Gastroesophageal sphincter (tissue), 4 donors: Measurements from ENCODE around the gene ALOX12B. TPM values are rescaled to one million over a fixed set of nuclear protein-coding genes. Genes with fewer than 3 reads are reported as not detected.
A peak's percentile ranks its signal among the peaks of the same experiment; 100 is the strongest.
"Not testable (repeated sequence)": the region's sequence is repeated elsewhere in the genome, so short reads cannot be mapped to it uniquely, and the experiment has no call there.

Experiments
- ATAC-seq: fragments of 150-250 bp; one replicate; pipeline ENCODE4 v1.9.1; 2016; ENCODE audit warnings: mild to moderate bottlenecking, moderate library complexity
- H3K27ac ChIP-seq, 4 donors: fragments of 200-600 bp; sonication (generic) in 3 of 4; 1 replicate in 3 of 4; 2 replicates in 1 of 4; pipeline ENCODE4 v1.5.1; 2016 to 2019
- H3K27me3 ChIP-seq: fragments of 200-600 bp; sonication (generic); one replicate; pipeline ENCODE4 v1.5.1; 2019
- H3K36me3 ChIP-seq, 2 donors: fragments of 200-600 bp; sonication (generic); one replicate each; pipeline ENCODE4 v1.5.1; 2019; ENCODE audit warnings: control low read depth in 1 of 2
- H3K4me1 ChIP-seq, 3 donors: fragments of 200-600 bp; sonication (generic); 1 replicate in 2 of 3; 2 replicates in 1 of 3; pipeline ENCODE4 v1.5.1; 2016 to 2019; ENCODE audit warnings: control low read depth in 2 of 3
- H3K4me3 ChIP-seq, 2 donors: fragments of 200-600 bp; sonication (generic); one replicate each; pipeline ENCODE4 v1.5.1; 2019; ENCODE audit warnings: mild to moderate bottlenecking in 1 of 2, moderate library complexity in 1 of 2
- H3K9me3 ChIP-seq, 3 donors: fragments of 200-600 bp; sonication (generic); one replicate each; pipeline ENCODE4 v1.5.1; 2017 to 2019; ENCODE audit warnings: control low read depth in 2 of 3
- EP300 ChIP-seq: sonication (generic); formaldehyde crosslinking; IDR thresholded peaks from one replicate; pipeline ENCODE4 v1.6.1; 2017; ENCODE audit warnings: antibody characterized with exemption, mild to moderate bottlenecking
- POLR2A ChIP-seq, 2 donors: fragments of 450-650 bp; IDR thresholded peaks; one replicate each; pipeline ENCODE4 v1.6.1; 2017; ENCODE audit warnings: antibody characterized with exemption in 2 of 2, mild to moderate bottlenecking in 2 of 2, moderate library complexity in 1 of 2
- POLR2AphosphoS5 ChIP-seq: sonication (generic); formaldehyde crosslinking; IDR thresholded peaks from one replicate; pipeline ENCODE4 v1.6.1; 2017; ENCODE audit warnings: antibody characterized with exemption
- WGBS, 2 donors: methylation state at CpG; one replicate each; pipeline ENCODE4 v1.1.5; 2018; ENCODE audit warnings: low coverage in 1 of 2; 5-methylcytosine and 5-hydroxymethylcytosine counted together
- total RNA-seq, 4 donors: library from RNA; depleted of rRNA; stranded (reverse); fragments of >200 nt; gene quantifications; one replicate each; pipeline ENCODE4 v1.1.0, GENCODE V29; 2016
- TF ChIP-seq, protein P1 (sequence below), 4 experiments: fragments of 200-600 bp in 2 of 4; fragments of 450-650 bp in 2 of 4; sonication (generic) in 1 of 4; IDR thresholded peaks; one replicate each; pipeline ENCODE4 v1.5.1; 2017 to 2019; ENCODE audit warnings: antibody characterized with exemption in 4 of 4, mild to moderate bottlenecking in 2 of 4, moderate library complexity in 2 of 4

Gene ALOX12B
- total RNA-seq, 4 donors from 2014 or later: 0.17 TPM; not detected in 3

DNA sequence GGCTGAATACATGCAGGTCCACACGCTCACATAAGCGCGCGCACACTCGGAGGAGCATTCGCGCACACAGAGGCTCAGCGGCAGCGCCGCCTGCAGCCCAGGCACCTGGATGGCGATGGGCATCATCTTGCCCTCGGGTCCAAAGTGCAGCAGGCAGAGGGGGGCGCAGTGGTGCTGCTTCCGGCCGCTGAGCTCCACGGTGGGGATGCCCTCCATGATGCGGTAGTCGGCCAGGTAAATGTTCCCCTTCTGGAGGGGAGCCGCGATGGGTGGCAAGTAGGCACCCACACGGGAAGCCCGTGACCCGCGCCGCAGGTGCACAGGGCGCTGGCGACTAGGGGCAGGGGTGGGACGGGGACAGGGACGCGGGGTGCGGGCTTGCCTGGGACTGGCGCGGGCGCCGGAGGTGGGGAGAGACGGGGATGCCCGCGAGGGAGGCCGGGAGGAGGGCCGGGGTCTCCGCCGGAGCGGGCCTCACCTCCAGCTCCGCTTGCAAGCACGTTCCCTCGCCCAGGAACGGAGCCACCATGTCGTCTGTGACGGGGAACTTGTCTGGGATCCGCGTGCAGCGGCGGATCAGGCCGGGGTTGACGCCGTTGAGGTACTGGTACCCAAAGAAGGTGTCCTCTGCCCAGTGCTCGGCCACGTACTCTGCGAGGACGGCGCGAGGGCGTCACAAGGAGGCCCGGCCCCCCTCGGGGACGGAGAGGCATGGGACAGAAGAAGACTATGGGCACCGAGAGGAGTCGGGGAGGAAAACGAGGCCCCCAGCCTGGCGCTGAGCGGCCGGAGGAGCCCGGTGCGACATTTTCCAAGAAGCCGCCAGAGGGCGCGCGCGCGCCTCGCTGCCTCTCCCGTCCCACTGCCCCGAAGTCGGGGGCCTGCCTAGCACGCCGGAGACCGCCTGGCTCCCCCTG lies 8.0 kb downstream of the ALOX12B start:
- Histone ChIP-seq H3K27ac (peak overlapping the region in 1 of 4 donors; percentile 49), H3K36me3 (no peaks in the 10 kb centered on the region), H3K4me1 (peaks cover 0 to 23% (median 7%) of the 10 kb centered on the region in 3 donors), H3K9me3 (no peaks in the 10 kb centered on the region), H3K4me3 (peak overlapping the region; percentile 21 to 39), H3K27me3 (peaks cover 96% of the 10 kb centered on the region)
- ATAC-seq: peak; percentile 90
- no peak for TF ChIP-seq POLR2A (IDR thresholded peaks at IDR 0.05)
- TF ChIP-seq, protein P1, sequence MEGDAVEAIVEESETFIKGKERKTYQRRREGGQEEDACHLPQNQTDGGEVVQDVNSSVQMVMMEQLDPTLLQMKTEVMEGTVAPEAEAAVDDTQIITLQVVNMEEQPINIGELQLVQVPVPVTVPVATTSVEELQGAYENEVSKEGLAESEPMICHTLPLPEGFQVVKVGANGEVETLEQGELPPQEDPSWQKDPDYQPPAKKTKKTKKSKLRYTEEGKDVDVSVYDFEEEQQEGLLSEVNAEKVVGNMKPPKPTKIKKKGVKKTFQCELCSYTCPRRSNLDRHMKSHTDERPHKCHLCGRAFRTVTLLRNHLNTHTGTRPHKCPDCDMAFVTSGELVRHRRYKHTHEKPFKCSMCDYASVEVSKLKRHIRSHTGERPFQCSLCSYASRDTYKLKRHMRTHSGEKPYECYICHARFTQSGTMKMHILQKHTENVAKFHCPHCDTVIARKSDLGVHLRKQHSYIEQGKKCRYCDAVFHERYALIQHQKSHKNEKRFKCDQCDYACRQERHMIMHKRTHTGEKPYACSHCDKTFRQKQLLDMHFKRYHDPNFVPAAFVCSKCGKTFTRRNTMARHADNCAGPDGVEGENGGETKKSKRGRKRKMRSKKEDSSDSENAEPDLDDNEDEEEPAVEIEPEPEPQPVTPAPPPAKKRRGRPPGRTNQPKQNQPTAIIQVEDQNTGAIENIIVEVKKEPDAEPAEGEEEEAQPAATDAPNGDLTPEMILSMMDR (IDR thresholded peaks at IDR 0.05): peak in 3 of 4 experiments; percentile 74 to 96 (median 83)
- 0 to 1% methylated on average over 6 to 19 of the region's 87 CpGs for WGBS, 2 donors

DNA sequence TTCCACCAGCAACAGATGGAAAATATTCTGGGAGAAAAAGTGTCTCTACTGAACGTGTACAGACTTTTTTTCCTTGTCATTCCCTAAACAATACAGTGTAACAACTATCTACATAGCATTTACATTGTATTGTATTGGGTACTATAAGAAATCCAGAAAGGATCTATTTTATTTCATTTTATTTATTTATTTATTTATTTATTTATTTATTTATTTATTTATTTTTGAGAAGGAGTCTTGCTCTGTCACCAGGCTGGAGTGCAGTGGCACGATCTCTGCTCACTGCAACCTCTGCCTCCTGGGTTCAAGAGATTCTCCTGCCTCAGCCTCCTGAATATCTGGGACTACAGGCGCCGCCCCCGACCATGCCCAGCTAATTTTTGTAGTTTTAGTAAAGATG lies 9.6 kb downstream of the ALOX12B start:
- not testable (repeated sequence) for H3K27ac ChIP-seq, H3K36me3 ChIP-seq, H3K4me3 ChIP-seq, H3K9me3 ChIP-seq, ATAC-seq
- WGBS, 2 donors: 71 to 84% methylated on average over 4 of the region's 5 CpGs
- peaks cover 0 to 40% (median 16%) of the 10 kb centered on the region in 3 donors for H3K4me1 ChIP-seq
- peaks cover 97% of the 10 kb centered on the region for H3K27me3 ChIP-seq

DNA sequence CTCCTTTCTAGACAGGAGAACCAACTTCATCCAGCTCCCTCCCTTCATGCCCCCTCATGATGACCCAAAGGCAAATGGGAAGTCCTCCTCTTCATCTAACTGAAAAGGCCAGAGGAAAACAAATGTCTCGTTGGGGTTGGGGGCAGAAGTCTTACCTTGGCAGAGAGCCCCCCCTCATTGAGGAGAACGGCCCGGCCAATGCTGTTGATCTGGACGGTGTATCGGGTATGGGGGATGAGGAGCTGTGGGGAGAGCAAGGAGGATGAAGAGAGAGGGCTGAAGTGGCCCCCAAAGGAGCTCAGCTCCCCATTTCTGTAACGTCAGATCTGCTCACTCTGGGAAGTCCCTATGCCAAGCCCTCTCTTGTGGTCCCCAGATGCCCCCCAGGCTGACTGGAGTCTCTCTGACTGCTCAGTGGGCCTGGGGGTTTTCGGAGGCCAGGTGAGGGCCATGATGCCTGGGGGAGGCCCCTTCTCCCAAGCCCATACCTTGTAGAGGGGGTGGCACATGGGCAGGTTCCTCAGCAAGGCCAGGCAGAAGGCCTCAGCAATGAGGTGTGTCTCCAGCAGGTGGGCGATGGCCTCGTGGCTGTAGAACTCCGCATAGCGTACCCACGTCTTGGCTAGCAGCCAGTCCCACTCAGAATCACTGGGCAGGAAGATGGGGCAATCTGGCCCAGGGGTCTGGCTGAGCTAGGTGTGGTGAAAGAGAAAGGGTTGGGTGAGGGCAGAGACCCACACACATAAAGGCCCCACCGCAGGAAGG lies 10.8 kb downstream of the ALOX12B start:
- H3K27me3 ChIP-seq: peaks cover 98% of the 10 kb centered on the region
- no peak for ATAC-seq

DNA sequence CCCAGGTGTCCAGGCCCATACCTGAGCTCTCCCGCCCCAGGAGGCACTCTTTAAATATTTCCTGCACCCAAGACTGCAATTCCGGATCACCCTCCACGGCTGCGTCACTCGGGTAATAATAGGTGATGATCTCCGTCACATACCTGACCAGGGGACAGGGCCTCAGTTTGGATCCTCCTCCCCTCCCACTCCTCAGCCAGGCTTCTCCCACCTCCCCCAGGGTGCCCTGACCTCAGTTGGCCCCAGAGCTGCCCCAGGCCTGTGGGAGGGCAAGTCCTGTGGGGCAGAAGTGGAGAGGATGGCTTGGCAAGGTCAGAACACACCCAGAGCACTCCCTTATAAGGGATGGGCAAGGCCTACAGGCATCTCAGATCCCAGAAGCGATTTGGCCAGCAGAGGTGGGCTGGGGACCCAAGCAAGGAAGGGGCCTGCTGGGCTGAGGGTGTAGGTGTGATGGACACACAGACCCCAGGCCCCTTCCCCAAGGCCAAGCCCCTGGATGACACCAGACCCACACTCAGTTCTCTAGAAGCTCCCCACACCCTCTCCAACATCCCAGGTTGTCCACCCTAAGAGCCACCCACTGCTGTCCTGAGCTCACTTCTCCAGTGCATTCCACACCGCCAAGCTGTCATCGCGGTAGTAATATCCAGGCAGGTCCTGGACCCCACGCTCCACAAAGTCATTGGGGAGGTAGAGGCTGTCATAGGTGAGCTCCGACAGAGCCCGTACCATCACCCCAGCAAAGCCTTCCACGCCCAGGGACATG lies 11.8 kb downstream of the ALOX12B start:
- Histone ChIP-seq H3K27me3 (peaks cover 98% of the 10 kb centered on the region), H3K4me3 (no peak overlapping the region), H3K36me3 (no peaks in the 10 kb centered on the region), H3K4me1 (peaks cover 0 to 48% (median 22%) of the 10 kb centered on the region in 3 donors), H3K9me3 (no peaks in the 10 kb centered on the region), H3K27ac (no peak overlapping the region)
- no peak for ATAC-seq
- no peak for TF ChIP-seq POLR2AphosphoS5
- TF ChIP-seq, protein P1 (IDR thresholded peaks at IDR 0.05): no peak
- TF ChIP-seq POLR2A (IDR thresholded peaks at IDR 0.05): no peak
- no peak for TF ChIP-seq EP300
- 80 to 93% methylated on average over 1 to 3 of the region's 14 CpGs for WGBS, 2 donors

More for the DNA sequence above, 10.8 kb downstream of the ALOX12B start:
- no peaks in the 10 kb centered on the region for H3K36me3 ChIP-seq
- no peaks in the 10 kb centered on the region for H3K9me3 ChIP-seq
- H3K4me3 ChIP-seq: no peak overlapping the region
- peaks cover 0 to 49% (median 22%) of the 10 kb centered on the region in 3 donors for H3K4me1 ChIP-seq
- no peak overlapping the region for H3K27ac ChIP-seq
- WGBS, 2 donors: 82 to 92% methylated on average over 2 to 5 of the region's 13 CpGs
- TF ChIP-seq, protein P1 (IDR thresholded peaks at IDR 0.05): no peak
- TF ChIP-seq POLR2AphosphoS5 (no peak), EP300 (no peak), POLR2A (IDR thresholded peaks at IDR 0.05) (no peak)

DNA sequence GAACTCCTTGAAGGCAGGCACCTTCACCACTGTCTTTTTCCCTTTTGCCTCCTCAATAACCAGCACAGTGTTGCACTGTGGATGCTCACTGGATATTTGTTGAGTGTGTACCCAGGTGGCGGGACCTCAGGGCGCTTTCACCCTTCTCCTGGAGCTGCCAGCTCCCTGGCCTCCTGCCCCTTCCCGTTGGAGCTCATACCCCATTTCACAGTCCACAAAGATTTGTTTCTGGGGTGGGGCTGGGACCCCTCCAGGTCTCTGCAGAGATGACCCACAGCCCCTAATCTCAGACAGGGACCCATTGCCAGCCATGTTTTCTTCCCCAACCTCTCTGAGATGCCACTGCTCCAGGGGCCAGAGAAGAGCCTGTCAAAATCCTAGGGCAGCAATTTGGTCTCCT lies 12.4 kb downstream of the ALOX12B start:
- Histone ChIP-seq H3K4me3 (no peak overlapping the region), H3K27me3 (peaks cover 97% of the 10 kb centered on the region), H3K4me1 (peaks cover 0 to 41% (median 22%) of the 10 kb centered on the region in 3 donors), H3K36me3 (no peaks in the 10 kb centered on the region), H3K9me3 (no peaks in the 10 kb centered on the region), H3K27ac (no peak overlapping the region)
- whole genome bisulfite sequencing, 2 donors: 80% methylated on average over 2 of the region's 3 CpGs; no CpG with 5 or more reads in 1 of the 2 donors
- no peak for TF ChIP-seq POLR2AphosphoS5
- TF ChIP-seq, protein P1 (IDR thresholded peaks at IDR 0.05): no peak
- no peak for TF ChIP-seq EP300
- no peak for TF ChIP-seq POLR2A (IDR thresholded peaks at IDR 0.05)
- no peak for ATAC-seq
